K562 (cell line): ENCODE measurements around the gene SMIM11.

Experiments used
- CAMTA2 ChIP-seq: fragments of 250-450 bp; sonication (Bioruptor Pico); conservative IDR thresholded peaks from 2 replicates; pipeline ENCODE4 v1.5.1; 2022
- EWSR1 ChIP-seq: fragments of 450-650 bp; IDR thresholded peaks from 2 replicates; pipeline ENCODE4 v1.6.1; 2018; ENCODE audit warnings: borderline replicate concordance, mild to moderate bottlenecking, low read depth, moderate library complexity; ENCODE audit not compliant: partially characterized antibody
- NR1H2 ChIP-seq: sonication (generic); formaldehyde crosslinking; IDR thresholded peaks from 2 replicates; pipeline ENCODE4 v1.4.0; 2020; ENCODE audit warnings: mild to moderate bottlenecking, missing genetic modification reagents
- NRF1 ChIP-seq, 2 experiments: fragments of 450-650 bp; IDR thresholded peaks in 1 of 2; conservative IDR thresholded peaks in 1 of 2; 2 replicates each; pipeline ENCODE4 v1.6.1; 2014; ENCODE audit warnings: mild to moderate bottlenecking in 2 of 2
- TF ChIP-seq, protein P1 (sequence below), 3 experiments: IDR thresholded peaks in 2 of 3; conservative IDR thresholded peaks in 1 of 3; 2 replicates each; pipeline ENCODE4 v1.5.1; 2011 to 2012; ENCODE audit warnings: low read length in 3 of 3, mild to moderate bottlenecking in 3 of 3, control low read depth in 2 of 3, improper control_type of control experiment in 1 of 3, inconsistent platforms in 1 of 3, low read depth in 1 of 3, mixed read lengths in 1 of 3, moderate library complexity in 1 of 3; ENCODE audit not compliant: insufficient read depth in 2 of 3
- TF ChIP-seq, protein P2 (sequence below): IDR thresholded peaks from 3 replicates; pipeline ENCODE4 v1.6.1; 2011; ENCODE audit warnings: borderline replicate concordance, mild to moderate bottlenecking, moderate library complexity; ENCODE audit not compliant: insufficient read length; ENCODE audit errors: extremely low read depth

DNA sequence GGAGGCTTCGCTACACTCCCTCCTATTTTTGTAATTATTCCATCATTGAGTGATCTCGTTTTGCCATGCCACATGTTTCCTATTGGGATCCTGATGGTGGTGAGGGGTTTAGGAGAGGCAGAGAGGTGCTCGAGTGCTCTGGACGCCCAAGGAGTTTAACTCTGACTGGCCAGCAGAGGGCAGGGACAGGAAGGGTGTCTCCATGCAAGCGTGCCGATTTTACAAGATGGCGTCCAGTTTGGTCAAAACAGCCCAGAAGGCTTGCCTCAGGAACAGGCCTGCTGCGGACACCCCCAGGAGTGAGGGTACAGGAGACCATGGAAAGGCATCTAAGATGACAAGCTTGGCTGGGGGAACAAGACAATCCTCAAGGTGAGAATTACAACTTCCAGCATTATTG lies 45.3 kb upstream of the SMIM11 start:
- TF ChIP-seq NR1H2 (no peak), EWSR1 (no peak), CAMTA2 (no peak), NRF1 (conservative IDR thresholded peaks at IDR 0.05 in 1 of 2, IDR thresholded peaks at IDR 0.05 in 1 of 2) (no peak)
- TF ChIP-seq, protein P1, sequence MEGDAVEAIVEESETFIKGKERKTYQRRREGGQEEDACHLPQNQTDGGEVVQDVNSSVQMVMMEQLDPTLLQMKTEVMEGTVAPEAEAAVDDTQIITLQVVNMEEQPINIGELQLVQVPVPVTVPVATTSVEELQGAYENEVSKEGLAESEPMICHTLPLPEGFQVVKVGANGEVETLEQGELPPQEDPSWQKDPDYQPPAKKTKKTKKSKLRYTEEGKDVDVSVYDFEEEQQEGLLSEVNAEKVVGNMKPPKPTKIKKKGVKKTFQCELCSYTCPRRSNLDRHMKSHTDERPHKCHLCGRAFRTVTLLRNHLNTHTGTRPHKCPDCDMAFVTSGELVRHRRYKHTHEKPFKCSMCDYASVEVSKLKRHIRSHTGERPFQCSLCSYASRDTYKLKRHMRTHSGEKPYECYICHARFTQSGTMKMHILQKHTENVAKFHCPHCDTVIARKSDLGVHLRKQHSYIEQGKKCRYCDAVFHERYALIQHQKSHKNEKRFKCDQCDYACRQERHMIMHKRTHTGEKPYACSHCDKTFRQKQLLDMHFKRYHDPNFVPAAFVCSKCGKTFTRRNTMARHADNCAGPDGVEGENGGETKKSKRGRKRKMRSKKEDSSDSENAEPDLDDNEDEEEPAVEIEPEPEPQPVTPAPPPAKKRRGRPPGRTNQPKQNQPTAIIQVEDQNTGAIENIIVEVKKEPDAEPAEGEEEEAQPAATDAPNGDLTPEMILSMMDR (IDR thresholded peaks at IDR 0.05 in 2 of 3, conservative IDR thresholded peaks at IDR 0.05 in 1 of 3; ENCODE audit: insufficient read depth in 2 of 3, low read depth in 1 of 3, low read length in 3 of 3) = peak; percentile 53 to 63 (median 55)
- TF ChIP-seq, protein P2, sequence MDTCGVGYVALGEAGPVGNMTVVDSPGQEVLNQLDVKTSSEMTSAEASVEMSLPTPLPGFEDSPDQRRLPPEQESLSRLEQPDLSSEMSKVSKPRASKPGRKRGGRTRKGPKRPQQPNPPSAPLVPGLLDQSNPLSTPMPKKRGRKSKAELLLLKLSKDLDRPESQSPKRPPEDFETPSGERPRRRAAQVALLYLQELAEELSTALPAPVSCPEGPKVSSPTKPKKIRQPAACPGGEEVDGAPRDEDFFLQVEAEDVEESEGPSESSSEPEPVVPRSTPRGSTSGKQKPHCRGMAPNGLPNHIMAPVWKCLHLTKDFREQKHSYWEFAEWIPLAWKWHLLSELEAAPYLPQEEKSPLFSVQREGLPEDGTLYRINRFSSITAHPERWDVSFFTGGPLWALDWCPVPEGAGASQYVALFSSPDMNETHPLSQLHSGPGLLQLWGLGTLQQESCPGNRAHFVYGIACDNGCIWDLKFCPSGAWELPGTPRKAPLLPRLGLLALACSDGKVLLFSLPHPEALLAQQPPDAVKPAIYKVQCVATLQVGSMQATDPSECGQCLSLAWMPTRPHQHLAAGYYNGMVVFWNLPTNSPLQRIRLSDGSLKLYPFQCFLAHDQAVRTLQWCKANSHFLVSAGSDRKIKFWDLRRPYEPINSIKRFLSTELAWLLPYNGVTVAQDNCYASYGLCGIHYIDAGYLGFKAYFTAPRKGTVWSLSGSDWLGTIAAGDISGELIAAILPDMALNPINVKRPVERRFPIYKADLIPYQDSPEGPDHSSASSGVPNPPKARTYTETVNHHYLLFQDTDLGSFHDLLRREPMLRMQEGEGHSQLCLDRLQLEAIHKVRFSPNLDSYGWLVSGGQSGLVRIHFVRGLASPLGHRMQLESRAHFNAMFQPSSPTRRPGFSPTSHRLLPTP = no peak
